ENCODE data around the gene PRDX5. TPM values are rescaled to one million over a fixed set of nuclear protein-coding genes. Genes with fewer than 3 reads are reported as not detected.
A peak's percentile ranks its signal among the peaks of the same experiment; 100 is the strongest.
"Not testable (repeated sequence)": the region's sequence is repeated elsewhere in the genome, so short reads cannot be mapped to it uniquely, and the experiment has no call there.

The PRDX5 gene
- total RNA-seq, 1 experiment from 2014 or later, result 341 TPM

- no peak for DNase-seq (ENCODE audit: low spot score)
- in situ Hi-C loops (cut with HindIII; ENCODE audit: low sequenced_read_pairs), result no loop called here
Observed at GRCh38 chr11:64303109-64304031, 14.6 kb upstream of the PRDX5 start.

- in situ Hi-C loops (cut with HindIII; ENCODE audit: low sequenced_read_pairs), result no loop called here
- DNase-seq (ENCODE audit: low spot score), result no peak
Observed at GRCh38 chr11:64304032-64304315, 13.9 kb upstream of the PRDX5 start.

- DNase-seq (ENCODE audit: low spot score), result peak; percentile 94
- in situ Hi-C loops (cut with HindIII; ENCODE audit: low sequenced_read_pairs), result no loop called here
Observed at GRCh38 chr11:64304316-64305072, 13.4 kb upstream of the PRDX5 start.

GRCh38 chr11:64305075-64305690 is 12.7 kb upstream of the PRDX5 start, which contains the start of gene ESRRA:
Gene ESRRA (plus strand): TSS chr11:64305524. CDS start chr11:64307180, 1,656 bp downstream.
- DNase-seq (ENCODE audit: low spot score), result peak; percentile 98
- in situ Hi-C loops (cut with HindIII; ENCODE audit: low sequenced_read_pairs), result no loop called here

- DNase-seq (ENCODE audit: low spot score), result peak; percentile 58
- in situ Hi-C loops (cut with HindIII; ENCODE audit: low sequenced_read_pairs), result no loop called here
Observed at GRCh38 chr11:64305691-64306562, 12.0 kb upstream of the PRDX5 start.

- no peak for DNase-seq (ENCODE audit: low spot score)
Observed at GRCh38 chr11:64306563-64306875, 11.4 kb upstream of the PRDX5 start.

GRCh38 chr11:64306876-64307622 is 10.9 kb upstream of the PRDX5 start:
- peak; percentile 35 for DNase-seq (ENCODE audit: low spot score)
- in situ Hi-C loops (cut with HindIII; ENCODE audit: low sequenced_read_pairs), result no loop called here

More at GRCh38 chr11:64306563-64306875, 11.4 kb upstream of the PRDX5 start:
- in situ Hi-C loops (cut with HindIII; ENCODE audit: low sequenced_read_pairs), result no loop called here

GRCh38 chr11:64307795-64308194 is 10.1 kb upstream of the PRDX5 start:
- DNase-seq (ENCODE audit: low spot score); in situ Hi-C loops (cut with HindIII; ENCODE audit: low sequenced_read_pairs): not testable (repeated sequence)

- DNase-seq (ENCODE audit: low spot score), result no peak
- in situ Hi-C loops (cut with HindIII; ENCODE audit: low sequenced_read_pairs), result no loop called here
Observed at GRCh38 chr11:64312947-64313346, 5.0 kb upstream of the PRDX5 start.

GRCh38 chr11:64313491-64314145 is 4.3 kb upstream of the PRDX5 start:
- in situ Hi-C loops (cut with HindIII; ENCODE audit: low sequenced_read_pairs), result no loop called here
- no peak for DNase-seq (ENCODE audit: low spot score)

- in situ Hi-C loops (cut with HindIII; ENCODE audit: low sequenced_read_pairs), result no loop called here
- DNase-seq (ENCODE audit: low spot score), result no peak
Observed at GRCh38 chr11:64314146-64314804, 3.6 kb upstream of the PRDX5 start.

GRCh38 chr11:64314805-64315561 is 2.9 kb upstream of the PRDX5 start:
- no peak for DNase-seq (ENCODE audit: low spot score)
- in situ Hi-C loops (cut with HindIII; ENCODE audit: low sequenced_read_pairs), result no loop called here

- in situ Hi-C loops (cut with HindIII; ENCODE audit: low sequenced_read_pairs); DNase-seq (ENCODE audit: low spot score): not testable (repeated sequence)
Observed at GRCh38 chr11:64315667-64316526, 2.0 kb upstream of the PRDX5 start.

- DNase-seq (ENCODE audit: low spot score), result peak; percentile 55
Observed at GRCh38 chr11:64316672-64317324, 1.1 kb upstream of the PRDX5 start.

GRCh38 chr11:64317325-64317960 is 478 bp upstream of the PRDX5 start, which contains the start of gene TRMT112:
Gene TRMT112 (minus strand): TSS chr11:64317559. CDS start chr11:64317526, 33 bp downstream.
- DNase-seq (ENCODE audit: low spot score), result peak; percentile 99
- in situ Hi-C loops (cut with HindIII; ENCODE audit: low sequenced_read_pairs), result no loop called here

More at GRCh38 chr11:64316672-64317324, 1.1 kb upstream of the PRDX5 start:
- in situ Hi-C loops (cut with HindIII; ENCODE audit: low sequenced_read_pairs), result no loop called here
